ENCODE results near the gene ASPA.

GRCh38 chr17:3479988-3480387 lies 4.2 kb downstream of the ASPA start:
- no peak for TF ChIP-seq POLR2AphosphoS5 (IDR thresholded peaks at IDR 0.05)
- TF ChIP-seq CTCF (IDR thresholded peaks at IDR 0.05): no peak
- TF ChIP-seq POLR2A (IDR thresholded peaks at IDR 0.05; ENCODE audit: low read depth): no peak
